ENCODE measurements around the gene HMGN4. TPM values are rescaled to one million over a fixed set of nuclear protein-coding genes. Genes with fewer than 3 reads are reported as not detected.
A peak's percentile ranks its signal among the peaks of the same experiment; 100 is the strongest.

The HMGN4 gene
- total and polyA plus RNA-seq, 9 of the 15 experiments (the other 6 are each of a cell fraction or from before 2014, with no cell fraction given) = 35.4 to 134 (median 94.1) TPM

DNA sequence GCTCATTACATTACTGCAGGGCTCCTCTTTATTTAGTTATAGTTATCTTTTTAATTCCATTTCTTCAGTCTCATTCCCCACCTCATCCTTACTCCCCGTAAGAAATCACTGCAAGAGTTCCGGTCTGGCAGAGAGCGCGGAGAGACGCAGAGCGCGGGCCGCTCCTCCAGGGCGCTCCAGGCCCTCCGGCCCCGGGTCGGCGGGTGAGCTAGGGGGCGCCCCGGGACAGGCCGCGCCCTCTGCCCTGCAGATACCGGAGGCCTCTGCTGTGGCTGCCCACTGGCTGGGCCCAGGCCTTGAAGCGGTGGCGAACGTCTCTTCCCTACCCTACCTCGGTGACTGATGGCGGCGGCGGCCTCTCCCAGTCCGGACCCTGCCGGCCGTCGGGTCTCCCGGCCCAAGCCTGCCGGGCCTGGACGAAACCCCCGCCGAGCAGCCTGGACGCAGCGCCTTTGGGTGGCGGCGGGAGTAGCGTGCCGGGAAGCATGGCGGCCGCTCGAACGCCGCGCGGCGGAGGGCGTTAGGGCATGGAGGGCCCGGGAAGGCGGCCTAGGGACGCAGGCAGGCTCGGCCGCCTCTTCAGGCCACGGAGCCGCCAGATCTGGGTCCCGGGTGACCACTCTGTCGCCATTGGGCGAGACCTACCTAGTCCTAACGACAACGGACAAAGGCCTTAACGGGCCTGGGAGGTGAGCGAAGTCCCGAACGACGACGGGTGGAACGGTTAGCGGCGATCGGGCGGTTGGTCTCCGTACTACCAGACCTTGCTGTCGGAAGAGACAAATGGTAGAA lies 16.4 kb upstream of the HMGN4 start (continued):
- TF ChIP-seq POLR2G (IDR thresholded peaks at IDR 0.05; ENCODE audit: low read depth, low read length) (peak; percentile 98), ARNT (IDR thresholded peaks at IDR 0.05) (no peak; a peak in 1 of 4 replicates), ELF4 (CRISPR knock-in tag; IDR thresholded peaks at IDR 0.05) (no peak), NONO (IDR thresholded peaks at IDR 0.05; ENCODE audit: low read depth in 2 of 2, low read length in 1 of 2) (peak; percentile 67 to 72; a peak in 3 of 4 replicates), PTRF (tag; IDR thresholded peaks at IDR 0.05) (no peak), KDM5B (IDR thresholded peaks at IDR 0.05; ENCODE audit: insufficient replicate concordance, low read depth, low read length) (peak; percentile 71), HNRNPLL (IDR thresholded peaks at IDR 0.05; ENCODE audit: low read depth, low read length, poor library complexity, severe bottlenecking) (peak; percentile 68), ATF7 (IDR thresholded peaks at IDR 0.05) (peak; percentile 60; the same call in 1 of the 2 replicates), SRSF3 (IDR thresholded peaks at IDR 0.05; ENCODE audit: insufficient read depth, low read length) (0 out of 2 replicates have a peak, but pooled peaks have one; percentile 43), SETDB1 (IDR thresholded peaks at IDR 0.05; ENCODE audit: low read length) (peak; percentile 39), LCOR (CRISPR knock-in tag; IDR thresholded peaks at IDR 0.05) (peak; percentile 90), ZBTB7A (IDR thresholded peaks at IDR 0.05; ENCODE audit: borderline replicate concordance, control insufficient read depth, low read depth, low read length) (peak; percentile 92; the same call in 1 of the 2 replicates), ZNF408 (CRISPR knock-in tag; IDR thresholded peaks at IDR 0.05; ENCODE audit: low read depth) (no peak), ZFP1 (CRISPR knock-in tag; IDR thresholded peaks at IDR 0.05) (no peak), NR3C1 (CRISPR knock-in tag; IDR thresholded peaks at IDR 0.05) (peak; percentile 80; the same call in 1 of the 2 replicates), ZNF347 (CRISPR knock-in tag; IDR thresholded peaks at IDR 0.05; ENCODE audit: low read depth) (no peak)
- TF ChIP-seq, protein P1, sequence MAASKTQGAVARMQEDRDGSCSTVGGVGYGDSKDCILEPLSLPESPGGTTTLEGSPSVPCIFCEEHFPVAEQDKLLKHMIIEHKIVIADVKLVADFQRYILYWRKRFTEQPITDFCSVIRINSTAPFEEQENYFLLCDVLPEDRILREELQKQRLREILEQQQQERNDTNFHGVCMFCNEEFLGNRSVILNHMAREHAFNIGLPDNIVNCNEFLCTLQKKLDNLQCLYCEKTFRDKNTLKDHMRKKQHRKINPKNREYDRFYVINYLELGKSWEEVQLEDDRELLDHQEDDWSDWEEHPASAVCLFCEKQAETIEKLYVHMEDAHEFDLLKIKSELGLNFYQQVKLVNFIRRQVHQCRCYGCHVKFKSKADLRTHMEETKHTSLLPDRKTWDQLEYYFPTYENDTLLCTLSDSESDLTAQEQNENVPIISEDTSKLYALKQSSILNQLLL (CRISPR knock-in tag; IDR thresholded peaks at IDR 0.05; ENCODE audit: borderline replicate concordance) = no peak
- TF ChIP-seq, protein P2, sequence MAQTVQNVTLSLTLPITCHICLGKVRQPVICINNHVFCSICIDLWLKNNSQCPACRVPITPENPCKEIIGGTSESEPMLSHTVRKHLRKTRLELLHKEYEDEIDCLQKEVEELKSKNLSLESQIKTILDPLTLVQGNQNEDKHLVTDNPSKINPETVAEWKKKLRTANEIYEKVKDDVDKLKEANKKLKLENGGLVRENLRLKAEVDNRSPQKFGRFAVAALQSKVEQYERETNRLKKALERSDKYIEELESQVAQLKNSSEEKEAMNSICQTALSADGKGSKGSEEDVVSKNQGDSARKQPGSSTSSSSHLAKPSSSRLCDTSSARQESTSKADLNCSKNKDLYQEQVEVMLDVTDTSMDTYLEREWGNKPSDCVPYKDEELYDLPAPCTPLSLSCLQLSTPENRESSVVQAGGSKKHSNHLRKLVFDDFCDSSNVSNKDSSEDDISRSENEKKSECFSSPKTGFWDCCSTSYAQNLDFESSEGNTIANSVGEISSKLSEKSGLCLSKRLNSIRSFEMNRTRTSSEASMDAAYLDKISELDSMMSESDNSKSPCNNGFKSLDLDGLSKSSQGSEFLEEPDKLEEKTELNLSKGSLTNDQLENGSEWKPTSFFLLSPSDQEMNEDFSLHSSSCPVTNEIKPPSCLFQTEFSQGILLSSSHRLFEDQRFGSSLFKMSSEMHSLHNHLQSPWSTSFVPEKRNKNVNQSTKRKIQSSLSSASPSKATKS (CRISPR knock-in tag; IDR thresholded peaks at IDR 0.05) = 0 out of 2 replicates have a peak, but pooled peaks have one; percentile 66
- TF ChIP-seq, protein P3, sequence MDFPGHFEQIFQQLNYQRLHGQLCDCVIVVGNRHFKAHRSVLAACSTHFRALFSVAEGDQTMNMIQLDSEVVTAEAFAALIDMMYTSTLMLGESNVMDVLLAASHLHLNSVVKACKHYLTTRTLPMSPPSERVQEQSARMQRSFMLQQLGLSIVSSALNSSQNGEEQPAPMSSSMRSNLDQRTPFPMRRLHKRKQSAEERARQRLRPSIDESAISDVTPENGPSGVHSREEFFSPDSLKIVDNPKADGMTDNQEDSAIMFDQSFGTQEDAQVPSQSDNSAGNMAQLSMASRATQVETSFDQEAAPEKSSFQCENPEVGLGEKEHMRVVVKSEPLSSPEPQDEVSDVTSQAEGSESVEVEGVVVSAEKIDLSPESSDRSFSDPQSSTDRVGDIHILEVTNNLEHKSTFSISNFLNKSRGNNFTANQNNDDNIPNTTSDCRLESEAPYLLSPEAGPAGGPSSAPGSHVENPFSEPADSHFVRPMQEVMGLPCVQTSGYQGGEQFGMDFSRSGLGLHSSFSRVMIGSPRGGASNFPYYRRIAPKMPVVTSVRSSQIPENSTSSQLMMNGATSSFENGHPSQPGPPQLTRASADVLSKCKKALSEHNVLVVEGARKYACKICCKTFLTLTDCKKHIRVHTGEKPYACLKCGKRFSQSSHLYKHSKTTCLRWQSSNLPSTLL (IDR thresholded peaks at IDR 0.05) = no peak
- TF ChIP-seq, protein P4, sequence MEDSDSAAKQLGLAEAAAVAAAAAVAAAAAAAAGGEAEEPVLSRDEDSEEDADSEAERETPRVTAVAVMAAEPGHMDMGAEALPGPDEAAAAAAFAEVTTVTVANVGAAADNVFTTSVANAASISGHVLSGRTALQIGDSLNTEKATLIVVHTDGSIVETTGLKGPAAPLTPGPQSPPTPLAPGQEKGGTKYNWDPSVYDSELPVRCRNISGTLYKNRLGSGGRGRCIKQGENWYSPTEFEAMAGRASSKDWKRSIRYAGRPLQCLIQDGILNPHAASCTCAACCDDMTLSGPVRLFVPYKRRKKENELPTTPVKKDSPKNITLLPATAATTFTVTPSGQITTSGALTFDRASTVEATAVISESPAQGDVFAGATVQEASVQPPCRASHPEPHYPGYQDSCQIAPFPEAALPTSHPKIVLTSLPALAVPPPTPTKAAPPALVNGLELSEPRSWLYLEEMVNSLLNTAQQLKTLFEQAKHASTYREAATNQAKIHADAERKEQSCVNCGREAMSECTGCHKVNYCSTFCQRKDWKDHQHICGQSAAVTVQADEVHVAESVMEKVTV (CRISPR knock-in tag; IDR thresholded peaks at IDR 0.05) = 0 out of 2 replicates have a peak, but pooled peaks have one; percentile 25

Data from K562 (cell line).